Epithelial cell of proximal tubule (primary cell): ENCODE results near the gene RNASE13. TPM values are rescaled to one million over a fixed set of nuclear protein-coding genes. Genes with fewer than 3 reads are reported as not detected.
A peak's percentile ranks its signal among the peaks of the same experiment; 100 is the strongest.

Source experiments
- DNase-seq: peaks from one replicate; pipeline ENCODE4 v3.0.0-alpha.2; 2011; ENCODE audit warnings: low read depth
- H3K4me3 ChIP-seq: 2 replicates; pipeline ENCODE4 v1.5.1; 2011; ENCODE audit warnings: low read depth, mild to moderate bottlenecking, low read length
- total RNA-seq: library from RNA; depleted of rRNA; stranded (reverse); fragments of >200 nt; gene quantifications from 2 replicates; pipeline ENCODE4 v1.2.3, GENCODE V29; 2015
- TF ChIP-seq, protein P1 (sequence below): conservative IDR thresholded peaks from 2 replicates; pipeline ENCODE4 v1.5.1; 2012; ENCODE audit warnings: low read depth, mild to moderate bottlenecking, low read length

The RNASE13 gene
- total RNA-seq, 1 donor from 2014 or later = not detected

DNA sequence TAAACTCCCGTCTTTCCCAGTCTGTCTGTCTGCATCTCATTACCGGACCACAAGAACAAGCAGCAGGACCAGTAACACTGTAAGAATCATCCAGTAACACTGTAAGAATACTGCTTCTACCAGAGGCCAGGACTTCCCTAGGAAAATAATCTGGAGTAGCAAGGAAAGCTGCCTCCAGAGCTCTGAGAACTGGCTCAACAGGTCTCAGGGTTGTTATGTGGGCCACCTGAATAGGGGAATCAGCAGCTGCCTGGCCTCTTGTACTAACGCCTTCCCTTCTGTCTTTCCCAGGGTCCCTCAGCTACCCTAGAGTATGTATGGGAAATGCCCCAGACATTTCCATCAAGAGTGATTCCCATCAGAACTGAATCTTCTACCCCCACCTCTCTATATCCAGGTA is 36.5 kb downstream of the RNASE13 start:
- H3K4me3 ChIP-seq = no peak overlapping the region
- TF ChIP-seq, protein P1, sequence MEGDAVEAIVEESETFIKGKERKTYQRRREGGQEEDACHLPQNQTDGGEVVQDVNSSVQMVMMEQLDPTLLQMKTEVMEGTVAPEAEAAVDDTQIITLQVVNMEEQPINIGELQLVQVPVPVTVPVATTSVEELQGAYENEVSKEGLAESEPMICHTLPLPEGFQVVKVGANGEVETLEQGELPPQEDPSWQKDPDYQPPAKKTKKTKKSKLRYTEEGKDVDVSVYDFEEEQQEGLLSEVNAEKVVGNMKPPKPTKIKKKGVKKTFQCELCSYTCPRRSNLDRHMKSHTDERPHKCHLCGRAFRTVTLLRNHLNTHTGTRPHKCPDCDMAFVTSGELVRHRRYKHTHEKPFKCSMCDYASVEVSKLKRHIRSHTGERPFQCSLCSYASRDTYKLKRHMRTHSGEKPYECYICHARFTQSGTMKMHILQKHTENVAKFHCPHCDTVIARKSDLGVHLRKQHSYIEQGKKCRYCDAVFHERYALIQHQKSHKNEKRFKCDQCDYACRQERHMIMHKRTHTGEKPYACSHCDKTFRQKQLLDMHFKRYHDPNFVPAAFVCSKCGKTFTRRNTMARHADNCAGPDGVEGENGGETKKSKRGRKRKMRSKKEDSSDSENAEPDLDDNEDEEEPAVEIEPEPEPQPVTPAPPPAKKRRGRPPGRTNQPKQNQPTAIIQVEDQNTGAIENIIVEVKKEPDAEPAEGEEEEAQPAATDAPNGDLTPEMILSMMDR = no peak
- DNase-seq = no peak

DNA sequence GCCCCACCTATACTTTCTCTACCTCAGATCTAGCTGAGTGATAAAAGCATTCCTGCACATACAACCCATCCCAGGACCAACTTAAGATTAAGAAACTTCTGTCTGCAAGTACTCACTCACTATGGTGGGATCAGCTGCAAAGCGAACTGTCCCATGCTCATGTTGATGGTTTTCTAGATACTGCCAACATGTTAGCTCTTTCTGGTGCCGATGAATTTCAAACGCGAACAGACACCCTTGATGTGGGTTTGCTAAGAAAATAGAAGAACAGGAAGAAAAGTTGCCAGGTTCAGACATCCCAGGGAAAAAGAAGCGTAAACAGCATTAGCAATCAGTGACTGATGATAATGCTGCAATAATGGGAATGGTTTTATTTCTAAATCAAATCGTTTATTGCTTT is 37.0 kb downstream of the RNASE13 start:
- TF ChIP-seq, protein P1 = no peak
- DNase-seq = no peak
- no peak overlapping the region for H3K4me3 ChIP-seq

DNA sequence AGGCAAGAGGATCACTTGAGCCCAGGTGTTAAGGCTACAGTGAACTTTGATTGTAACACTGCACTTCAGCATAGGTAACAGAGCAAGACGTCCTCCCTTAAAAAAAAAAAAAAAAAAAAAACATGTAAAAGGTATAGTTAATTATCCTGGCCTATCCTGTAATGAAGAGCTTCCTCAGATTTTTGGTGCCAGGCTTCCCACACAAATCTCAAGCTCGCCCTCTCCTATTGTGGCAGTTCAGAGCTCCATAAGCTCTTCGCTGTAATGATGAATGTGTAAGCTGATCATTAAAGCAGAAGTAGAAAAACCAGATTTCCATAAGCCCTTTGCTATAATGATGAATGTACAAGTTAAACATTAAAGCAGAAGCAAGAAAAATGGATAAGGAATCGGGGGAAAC is 37.5 kb downstream of the RNASE13 start:
- DNase-seq = no peak
- TF ChIP-seq, protein P1 = no peak
- no peak overlapping the region for H3K4me3 ChIP-seq

DNA sequence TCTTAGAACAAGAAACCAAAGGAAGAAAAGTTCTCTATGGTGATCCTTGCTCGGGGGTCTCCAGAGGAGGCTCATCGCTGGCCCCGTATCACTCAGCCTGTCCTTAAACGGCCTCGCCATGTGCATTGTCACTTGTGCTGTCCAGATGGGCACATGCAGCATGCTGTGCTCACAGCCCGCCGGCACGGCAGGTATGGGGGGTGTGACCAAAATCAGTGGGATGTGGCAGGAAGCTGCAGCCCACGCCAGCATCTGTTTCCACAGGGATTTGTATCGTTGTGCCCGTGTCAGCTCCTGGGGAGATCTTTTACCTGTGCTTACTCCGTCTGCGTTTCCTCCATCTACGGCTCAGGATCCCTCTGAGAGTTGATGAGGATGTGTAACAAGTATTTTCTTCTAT is 38.1 kb downstream of the RNASE13 start:
- no peak for DNase-seq
- H3K4me3 ChIP-seq = no peak overlapping the region
- TF ChIP-seq, protein P1 = no peak

DNA sequence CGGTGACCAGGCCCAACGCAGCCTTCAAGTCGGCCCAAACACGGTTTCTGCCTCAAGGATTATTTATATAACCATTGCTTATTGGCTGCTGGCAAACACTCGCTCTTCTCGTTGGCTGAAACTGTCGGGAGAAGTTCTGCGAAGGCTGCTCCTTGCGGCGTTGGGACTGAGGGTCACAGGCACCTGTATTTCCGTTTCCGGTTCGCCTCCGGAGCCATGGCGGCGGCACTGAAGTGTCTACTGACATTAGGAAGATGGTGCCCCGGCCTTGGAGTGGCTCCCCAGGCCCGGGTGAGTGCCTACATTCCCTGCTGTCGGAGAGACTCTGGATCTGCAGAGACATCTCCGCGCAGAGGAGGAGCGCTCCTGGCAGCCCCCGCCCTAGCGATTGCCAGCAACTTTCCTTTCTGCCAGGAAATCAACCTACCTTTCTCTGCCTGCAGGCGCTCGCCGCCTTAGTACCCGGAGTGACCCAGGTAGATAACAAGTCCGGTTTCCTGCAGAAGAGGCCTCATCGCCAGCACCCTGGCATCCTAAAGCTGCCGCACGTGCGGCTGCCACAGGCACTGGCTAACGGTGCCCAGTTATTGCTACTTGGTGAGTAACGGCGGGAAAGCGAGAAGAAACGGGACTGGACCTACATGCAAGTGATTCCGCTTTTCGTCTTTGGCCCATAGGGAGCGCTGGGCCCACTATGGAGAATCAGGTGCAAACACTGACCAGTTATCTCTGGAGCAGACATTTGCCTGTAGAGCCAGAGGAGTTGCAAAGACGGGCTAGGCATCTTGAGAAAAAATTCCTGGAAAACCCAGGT is 44.6 kb downstream of the RNASE13 start, which contains the start of gene METTL17:
Gene METTL17, plus strand, starts transcription at position 194 of the 814 bp plus-strand sequence. Its CDS starts 23 bp downstream, at position 217.
- peak within 1 kb of the TSS; percentile 88 for H3K4me3 ChIP-seq
- TF ChIP-seq, protein P1 = peak; percentile 71
- peak; percentile 86 for DNase-seq

DNA sequence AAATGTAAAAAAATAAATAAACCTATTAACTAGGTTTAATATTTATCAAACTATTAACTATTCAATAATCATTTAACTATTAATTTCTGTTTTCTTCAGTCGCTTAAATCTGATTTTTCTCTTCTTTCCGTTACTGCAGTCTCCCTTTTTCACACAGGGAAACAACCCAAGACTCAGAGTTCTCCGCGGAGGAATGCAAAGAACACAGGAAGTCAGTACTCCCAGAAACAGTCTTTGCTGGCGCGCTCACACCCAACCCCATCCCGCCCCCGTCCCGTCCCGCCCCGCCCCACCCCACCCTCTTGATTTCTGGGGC is 45.2 kb downstream of the RNASE13 start:
- peak overlapping the region; percentile 88 for H3K4me3 ChIP-seq
- DNase-seq = no peak
- TF ChIP-seq, protein P1 = no peak
